HepG2 (cell line): ENCODE measurements around the gene SULT1C4. TPM values are rescaled to one million over a fixed set of nuclear protein-coding genes. Genes with fewer than 3 reads are reported as not detected.

Experiments used
- CEBPG ChIP-seq: IDR thresholded peaks from 2 replicates; pipeline ENCODE4 v1.6.1; 2016
- E2F5 ChIP-seq: sonication (generic); formaldehyde crosslinking; conservative IDR thresholded peaks from 2 replicates; pipeline ENCODE4 v1.4.0; 2020; ENCODE audit warnings: missing genetic modification reagents
- FOSL2 ChIP-seq: sonication (generic); formaldehyde crosslinking; IDR thresholded peaks from 2 replicates; pipeline ENCODE4 v1.4.0; 2020; ENCODE audit warnings: missing genetic modification reagents
- HNF4A ChIP-seq: sonication (generic); formaldehyde crosslinking; IDR thresholded peaks from 2 replicates; pipeline ENCODE4 v1.4.0; 2020; ENCODE audit warnings: missing genetic modification reagents
- IRF1 ChIP-seq: sonication (generic); formaldehyde crosslinking; IDR thresholded peaks from 2 replicates; pipeline ENCODE4 v1.4.0; 2020; ENCODE audit warnings: low read depth, mild to moderate bottlenecking, missing genetic modification reagents
- RXRA ChIP-seq: sonication (generic); formaldehyde crosslinking; IDR thresholded peaks from 2 replicates; pipeline ENCODE4 v1.5.1; 2020; ENCODE audit warnings: missing genetic modification reagents
- SNAPC4 ChIP-seq: sonication (generic); formaldehyde crosslinking; IDR thresholded peaks from 2 replicates; pipeline ENCODE4 v1.4.0; 2020; ENCODE audit warnings: mild to moderate bottlenecking, missing genetic modification reagents
- SOX13 ChIP-seq, 3 experiments: fragments of 450-650 bp in 1 of 3; sonication (generic) in 1 of 3; formaldehyde crosslinking in 1 of 3; IDR thresholded peaks in 2 of 3; conservative IDR thresholded peaks in 1 of 3; 2 replicates each; pipeline versions ENCODE4 v1.5.0 to v1.6.1; 2016 to 2020; ENCODE audit warnings: antibody characterized with exemption in 1 of 3, mild to moderate bottlenecking in 1 of 3, missing compliant biosample characterization in 1 of 3, missing genetic modification reagents in 1 of 3, moderate library complexity in 1 of 3
- SP2 ChIP-seq: sonication (generic); formaldehyde crosslinking; IDR thresholded peaks from 2 replicates; pipeline ENCODE4 v1.5.1; 2020; ENCODE audit warnings: mild to moderate bottlenecking, missing genetic modification reagents
- SRSF4 ChIP-seq: fragments of 200-400 bp; formaldehyde crosslinking; IDR thresholded peaks from one replicate; pipeline ENCODE4 v1.6.1; 2018; ENCODE audit warnings: mild to moderate bottlenecking, low read depth, low read length, moderate library complexity; ENCODE audit not compliant: poor library complexity, severe bottlenecking
- TEAD2 ChIP-seq: sonication (generic); formaldehyde crosslinking; IDR thresholded peaks from 2 replicates; pipeline ENCODE4 v1.9.0; 2021; ENCODE audit warnings: missing genetic modification reagents
- TMF1 ChIP-seq: sonication (generic); formaldehyde crosslinking; IDR thresholded peaks from 2 replicates; pipeline ENCODE4 v1.8.1; 2022; ENCODE audit warnings: low read depth, missing genetic modification reagents
- YEATS2 ChIP-seq: sonication (generic); formaldehyde crosslinking; IDR thresholded peaks from 2 replicates; pipeline ENCODE4 v1.4.0; 2020; ENCODE audit warnings: missing genetic modification reagents, borderline replicate concordance
- ZGPAT ChIP-seq: IDR thresholded peaks from 2 replicates; pipeline ENCODE4 v1.6.1; 2016; ENCODE audit warnings: mild to moderate bottlenecking
- ZNF556 ChIP-seq: sonication (generic); formaldehyde crosslinking; IDR thresholded peaks from 2 replicates; pipeline ENCODE4 v1.4.0; 2020; ENCODE audit warnings: mild to moderate bottlenecking, missing genetic modification reagents, borderline replicate concordance
- ZNF616 ChIP-seq: sonication (generic); formaldehyde crosslinking; IDR thresholded peaks from 2 replicates; pipeline ENCODE4 v1.5.0; 2020; ENCODE audit warnings: low read depth, mild to moderate bottlenecking, missing genetic modification reagents
- ZNF768 ChIP-seq: sonication (generic); formaldehyde crosslinking; IDR thresholded peaks from 2 replicates; pipeline ENCODE4 v1.4.0; 2020; ENCODE audit warnings: missing genetic modification reagents
- ZNF839 ChIP-seq: sonication (generic); formaldehyde crosslinking; IDR thresholded peaks from 2 replicates; pipeline ENCODE4 v1.4.0; 2020; ENCODE audit warnings: missing genetic modification reagents, mild to moderate bottlenecking, borderline replicate concordance
- polyA plus RNA-seq, 8 experiments: library from polyadenylated mRNA; depleted of rRNA in 3 of 8; stranded (reverse) in 7 of 8; unstranded in 1 of 8; fragments of >200 nt; fragmentation: Illumina TruSeq in 4 of 8; extraction: Trizol in 4 of 8; gene quantifications; 2 replicates each; pipeline versions ENCODE4 v1.2.1 to v1.2.3, GENCODE V29; 2011 to 2016; ENCODE audit warnings: low read depth in 4 of 8, missing spikeins in 1 of 8, mixed read lengths in 1 of 8; ENCODE audit not compliant: insufficient read depth in 1 of 8
- total RNA-seq, 5 experiments: library from RNA; depleted of rRNA; stranded (reverse); fragments of >200 nt; fragmentation: Illumina TruSeq; extraction: Trizol; gene quantifications; 2 replicates each; pipeline ENCODE4 v1.2.3, GENCODE V29; 2016; ENCODE audit warnings: low read depth in 1 of 5

The SULT1C4 gene
- total and polyA plus RNA-seq, 2 of the 13 experiments (the other 11 are each of a cell fraction or from before 2014, with no cell fraction given), result 1.3 to 8.6 TPM

- TF ChIP-seq SNAPC4 (CRISPR knock-in tag), result no peak
- TF ChIP-seq ZNF556 (CRISPR knock-in tag), result peak; percentile 56; the same call in 1 of the 2 replicates
- no peak for TF ChIP-seq E2F5 (CRISPR knock-in tag)
- no peak for TF ChIP-seq ZNF839
- peak; percentile 61; the same call in 1 of the 2 replicates for TF ChIP-seq ZGPAT (CRISPR knock-in tag)
- TF ChIP-seq YEATS2 (CRISPR knock-in tag), result peak; percentile 68; the same call in 1 of the 2 replicates
- TF ChIP-seq SRSF4, result no peak
- TF ChIP-seq TMF1, result no peak
- TF ChIP-seq SOX13 (IDR thresholded peaks at IDR 0.05), result no peak; the same call in 1 of the 2 replicates
- peak in 1 of 2 experiments; percentile 62; a peak in 1 of 4 replicates for TF ChIP-seq SOX13 (CRISPR knock-in tag; conservative IDR thresholded peaks at IDR 0.05 in 1 of 2, IDR thresholded peaks at IDR 0.05 in 1 of 2)
- peak; percentile 65; the same call in 1 of the 2 replicates for TF ChIP-seq RXRA (CRISPR knock-in tag)
- TF ChIP-seq TEAD2, result no peak
- TF ChIP-seq ZNF616 (CRISPR knock-in tag), result no peak
- TF ChIP-seq CEBPG (CRISPR knock-in tag), result peak; percentile 63
- TF ChIP-seq HNF4A (CRISPR knock-in tag), result peak; percentile 98
- TF ChIP-seq IRF1 (CRISPR knock-in tag), result 0 out of 2 replicates have a peak, but pooled peaks have one; percentile 79
- no peak for TF ChIP-seq ZNF768
- no peak for TF ChIP-seq SP2 (CRISPR knock-in tag)
- TF ChIP-seq FOSL2 (CRISPR knock-in tag), result peak; percentile 90
These were observed 45.9 kb downstream of the SULT1C4 start (continued) for GRCh38 chr2:108423502-108424251.
